GM19025 (cell line): ENCODE results near the gene BHLHA9.

Source experiments
- ATAC-seq: cut with Tn5 transposase; IDR thresholded peaks from one replicate; pipeline ENCODE4 v1.9.1; 2021; ENCODE audit warnings: mild to moderate bottlenecking, low read depth, moderate library complexity; ENCODE audit not compliant: unreplicated experiment

BHLHA9 gene

DNA sequence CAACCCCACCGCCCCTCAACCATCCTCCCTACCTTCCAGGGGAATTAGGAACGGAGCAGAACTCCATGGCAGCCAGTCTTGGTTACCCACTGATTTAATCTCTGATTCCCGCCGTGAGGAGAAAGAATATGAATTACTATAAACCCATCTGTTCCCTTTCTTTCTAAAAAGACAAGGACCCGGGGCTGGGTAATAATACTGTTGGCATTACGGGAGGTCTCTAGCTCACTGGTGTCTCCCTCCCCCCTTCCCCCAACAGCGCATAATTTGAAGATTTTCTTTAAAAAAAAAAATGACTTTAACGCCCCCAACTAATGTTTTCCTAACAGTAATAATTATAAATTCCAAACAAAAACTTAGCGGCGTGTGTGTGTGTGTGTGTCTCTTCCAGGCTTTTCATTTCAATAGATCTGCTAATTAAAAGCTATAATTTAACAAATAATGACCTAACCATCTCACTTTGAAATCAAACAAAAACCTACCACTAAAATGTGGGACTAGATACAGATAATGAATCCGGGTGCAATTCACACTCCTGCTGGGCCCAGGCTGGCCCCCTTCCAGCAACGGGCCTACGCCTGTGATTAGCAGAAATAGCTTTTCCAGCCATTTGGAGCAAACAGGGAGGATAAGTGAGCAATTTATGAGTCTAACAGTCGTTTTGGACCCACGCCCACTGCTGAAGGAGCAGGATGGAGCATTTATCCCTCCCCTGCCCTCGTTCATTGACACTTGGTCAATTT is 18.2 kb upstream of the BHLHA9 start:
- no peak for ATAC-seq

DNA sequence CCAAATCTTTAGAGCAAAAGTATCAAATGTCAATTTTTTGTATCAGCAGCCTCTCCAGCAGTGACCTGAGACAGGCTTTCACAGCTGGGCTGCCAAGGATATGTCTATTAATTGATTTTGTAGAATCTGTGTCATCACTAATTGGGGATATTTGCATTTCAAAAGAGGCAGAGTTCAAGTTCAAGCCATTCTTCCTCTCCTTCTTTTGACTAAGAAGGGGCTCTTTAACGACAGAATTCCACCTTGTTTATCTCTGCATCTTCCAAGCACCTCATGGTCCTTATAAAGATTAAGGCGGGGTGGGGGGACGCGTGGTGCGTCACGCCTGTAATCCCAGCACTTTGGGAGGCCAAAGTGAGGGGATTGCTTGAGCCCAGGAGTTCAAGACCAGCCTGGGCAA is 15.2 kb upstream of the BHLHA9 start:
- ATAC-seq, result no peak

DNA sequence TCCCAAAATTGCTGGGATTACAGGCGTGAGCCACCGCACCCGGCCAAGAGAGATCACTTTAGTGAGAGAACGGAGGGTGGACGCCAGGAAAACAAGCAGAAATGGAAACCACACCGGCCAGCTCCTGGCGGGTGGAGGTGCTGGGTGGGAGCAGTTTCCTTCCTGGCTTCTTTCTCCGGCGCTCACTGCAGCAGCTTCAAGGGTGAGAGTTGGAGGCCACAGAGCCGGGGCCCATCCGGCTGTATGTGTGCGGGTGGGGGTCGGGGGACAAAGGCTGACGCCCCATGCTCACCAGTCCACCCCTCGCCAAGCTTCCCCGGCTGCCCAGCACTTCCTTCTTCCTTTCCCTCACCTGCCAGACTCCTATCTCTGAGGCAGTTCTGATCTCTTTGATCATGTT is 13.5 kb upstream of the BHLHA9 start:
- no peak for ATAC-seq

DNA sequence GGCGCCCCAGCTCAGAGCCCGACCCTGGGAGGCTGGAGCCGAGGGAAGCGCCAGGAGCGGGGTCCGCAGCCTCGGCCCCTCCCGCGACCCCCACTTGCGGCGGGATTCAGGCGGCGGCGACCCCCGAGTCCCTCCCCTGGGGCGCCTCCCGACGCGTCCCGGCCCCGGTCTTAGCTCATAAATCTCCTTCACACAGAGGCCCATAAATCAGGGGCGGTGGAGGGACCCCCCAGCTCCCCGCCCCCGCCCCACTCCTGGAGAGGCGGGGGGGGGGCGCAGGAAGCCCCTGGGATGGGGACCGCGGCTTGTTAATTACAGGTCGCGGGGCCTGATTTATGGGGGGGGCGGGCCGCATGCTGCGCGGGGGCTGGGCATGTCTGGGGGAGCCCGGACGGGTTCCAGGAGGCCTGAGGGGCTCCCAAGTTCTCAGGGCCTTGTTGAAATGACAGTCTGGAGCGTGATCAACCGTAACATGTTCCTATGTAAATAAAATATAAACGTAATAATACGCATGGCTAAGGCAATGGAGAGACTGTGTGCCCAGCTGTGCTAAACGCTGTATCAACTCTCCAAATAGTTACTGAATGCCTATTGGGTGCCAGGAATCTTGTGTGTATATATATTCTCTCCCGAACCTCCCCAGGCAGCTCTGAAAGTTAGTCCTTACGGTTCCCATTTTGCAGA is 10.0 kb upstream of the BHLHA9 start:
- ATAC-seq, result no peak

DNA sequence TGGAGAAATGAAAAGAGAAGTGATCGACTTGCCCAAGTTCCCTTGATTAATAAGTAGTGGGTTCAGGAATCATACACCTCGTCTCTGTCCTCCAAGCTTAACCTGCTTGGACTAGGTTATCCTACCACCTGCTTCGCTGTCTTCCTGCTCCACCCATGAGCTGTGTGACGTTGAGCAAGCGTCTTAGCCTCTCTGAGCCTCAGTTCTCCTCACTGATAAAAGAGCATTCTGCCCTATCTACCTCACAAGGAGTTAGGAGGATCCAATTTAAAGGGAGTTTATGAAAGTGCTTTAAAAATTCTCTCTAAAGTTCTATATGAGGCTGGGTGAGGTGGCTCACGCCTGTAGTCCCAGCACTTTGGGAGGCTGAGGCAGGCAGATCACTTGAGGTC is 9.5 kb upstream of the BHLHA9 start:
- no peak for ATAC-seq

DNA sequence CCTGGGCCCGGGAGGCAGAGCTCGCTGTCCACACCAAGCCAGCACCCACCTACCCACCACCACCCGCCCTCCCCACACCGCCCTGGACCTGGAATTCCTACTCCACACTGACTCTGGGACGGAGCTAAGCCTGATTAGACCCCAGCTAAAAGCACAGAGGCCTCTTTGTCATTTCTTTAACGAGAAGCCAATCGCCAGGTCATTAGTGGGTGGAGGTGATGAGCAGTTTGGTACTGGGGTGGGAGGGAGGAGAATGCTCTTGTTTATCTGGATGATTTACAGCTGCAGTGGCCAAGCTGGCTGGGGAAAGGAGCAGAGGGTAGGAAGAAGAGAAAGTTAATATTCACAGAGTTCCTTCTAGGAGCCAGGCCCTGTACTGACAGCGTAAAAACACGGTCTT is 6.0 kb upstream of the BHLHA9 start:
- ATAC-seq, result no peak

DNA sequence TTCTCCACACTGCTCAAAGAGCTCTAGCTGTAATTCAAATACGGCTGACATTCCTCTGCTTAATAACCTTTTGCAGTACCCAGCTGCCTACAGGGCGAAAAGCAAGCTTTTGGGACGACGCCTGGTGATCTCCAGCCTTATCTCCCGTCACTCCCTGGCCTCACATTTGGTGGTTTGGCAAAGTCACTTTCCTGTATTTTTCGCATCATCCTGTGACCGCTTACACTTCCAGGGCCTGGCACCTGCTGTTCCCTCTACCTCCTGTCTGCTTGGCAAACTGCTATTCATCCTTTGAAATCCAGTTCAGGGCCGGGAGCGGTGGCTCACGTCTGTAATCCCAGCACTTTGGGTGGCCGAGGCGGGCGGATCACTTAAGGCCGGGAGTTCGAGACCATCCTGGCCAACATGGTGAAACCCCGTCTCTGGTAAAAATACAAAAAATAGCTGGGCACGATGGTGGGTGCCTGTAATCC is 2.7 kb upstream of the BHLHA9 start:
- ATAC-seq, result no peak

DNA sequence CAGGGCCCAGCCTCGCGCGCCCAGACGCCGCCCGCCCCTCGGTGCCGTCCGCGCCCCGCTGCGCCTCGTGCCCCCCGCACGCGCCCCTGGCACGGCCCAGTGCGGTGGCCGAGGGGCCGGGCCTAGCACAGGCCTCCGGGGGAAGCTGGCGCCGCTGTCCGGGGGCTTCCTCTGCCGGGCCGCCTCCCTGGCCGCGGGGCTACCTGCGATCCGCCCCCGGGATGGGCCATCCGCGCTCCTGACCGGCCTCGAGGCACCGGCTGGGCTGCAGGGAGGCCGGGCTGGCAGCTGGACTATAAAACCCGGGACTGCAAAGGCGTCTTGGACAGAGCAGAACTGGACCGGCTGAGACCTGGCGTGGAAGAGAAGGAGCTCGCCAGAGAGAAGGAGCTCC is 783 bp downstream of the BHLHA9 start:
- ATAC-seq, result no peak

DNA sequence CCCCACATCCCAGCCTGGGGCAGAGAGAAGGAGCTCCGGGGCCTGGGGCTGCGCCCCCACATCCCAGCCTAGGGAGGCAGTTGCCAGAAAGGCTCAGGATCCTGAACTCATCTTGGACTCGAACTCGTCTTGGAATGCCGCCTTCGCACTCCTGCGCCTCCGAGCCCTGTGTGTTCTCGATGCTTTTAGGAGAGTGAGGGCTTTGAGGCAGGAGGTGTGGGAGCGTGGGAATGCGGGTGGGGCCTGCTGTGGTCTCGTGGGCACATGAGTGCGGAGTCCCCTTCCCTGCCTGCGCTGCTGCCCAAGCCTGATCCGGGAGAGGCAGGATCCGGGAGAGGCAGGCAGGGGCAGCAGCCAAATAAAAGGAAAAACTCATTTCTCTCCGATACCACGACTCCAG is 1.2 kb downstream of the BHLHA9 start:
- ATAC-seq, result no peak

DNA sequence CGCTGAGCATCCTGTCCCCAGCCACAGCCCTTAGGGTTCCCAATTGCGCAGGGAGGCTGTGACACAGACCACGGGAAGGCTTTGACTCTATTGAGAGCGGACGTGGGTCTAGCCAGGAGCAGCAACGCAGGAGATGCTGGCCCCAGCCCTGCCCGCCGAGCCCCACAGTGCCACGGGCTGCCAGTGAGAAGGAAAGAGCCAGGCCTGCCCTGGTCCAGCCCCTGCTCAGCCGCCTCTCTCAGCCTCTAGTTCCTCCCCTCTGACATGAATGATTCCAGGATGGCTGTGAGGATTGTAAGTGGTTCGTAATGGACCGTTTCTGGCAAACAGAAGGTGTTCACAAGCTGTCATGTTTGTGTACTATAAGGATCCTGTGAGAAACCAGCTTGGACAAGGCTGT is 2.5 kb downstream of the BHLHA9 start:
- no peak for ATAC-seq

DNA sequence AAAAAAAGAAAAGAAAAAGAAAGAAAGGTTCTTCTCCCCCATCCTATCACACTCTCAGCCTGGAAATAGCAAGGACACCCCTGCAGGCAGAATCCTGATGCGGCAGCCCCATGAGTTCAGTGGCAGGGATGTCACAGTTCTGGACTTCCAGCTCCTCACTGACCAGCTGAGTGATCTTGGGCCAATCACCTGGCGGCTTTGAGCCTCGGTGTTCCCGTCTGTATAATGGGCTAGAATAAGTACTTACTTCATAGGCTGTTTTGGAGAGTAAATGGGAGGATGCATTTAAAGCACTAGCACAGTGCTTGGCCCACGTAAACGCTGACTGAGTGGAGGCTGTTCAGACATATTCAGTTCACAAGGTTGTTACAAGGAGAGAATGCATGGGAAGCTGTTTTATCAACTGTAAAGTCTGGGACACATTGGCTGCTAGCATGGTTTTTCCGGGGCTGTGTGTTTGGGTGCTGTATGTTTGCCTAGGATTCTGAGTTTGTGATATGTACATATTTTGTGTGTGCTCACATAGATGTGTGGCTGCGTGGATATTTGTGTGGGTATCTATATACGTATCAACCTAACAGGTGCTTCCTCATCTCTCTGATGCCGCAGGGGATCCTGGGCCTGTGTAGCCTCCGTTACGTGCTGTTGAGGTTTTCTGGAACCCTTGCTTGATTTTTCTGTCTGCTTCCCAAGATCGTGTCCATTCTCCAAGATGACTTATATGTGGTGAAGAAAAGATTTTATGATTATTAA is 3.4 kb downstream of the BHLHA9 start:
- no peak for ATAC-seq

DNA sequence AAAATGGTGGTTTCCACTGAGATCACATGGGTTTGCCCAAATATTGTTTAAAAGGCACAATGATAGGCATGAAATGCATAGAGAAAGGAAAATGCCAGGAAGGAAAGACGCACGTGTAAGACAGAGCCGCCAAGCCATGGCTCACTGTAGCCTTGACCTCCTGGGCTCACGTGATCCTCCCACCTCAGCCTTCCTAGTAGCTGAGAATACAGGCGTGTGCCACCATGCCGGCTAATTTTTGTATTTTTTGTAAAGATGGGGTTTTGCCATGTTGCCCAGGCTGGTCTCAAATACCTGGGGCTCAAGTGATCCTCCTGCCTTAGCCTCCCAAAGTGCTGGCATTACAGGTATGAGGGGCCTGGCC is 4.0 kb downstream of the BHLHA9 start:
- no peak for ATAC-seq

DNA sequence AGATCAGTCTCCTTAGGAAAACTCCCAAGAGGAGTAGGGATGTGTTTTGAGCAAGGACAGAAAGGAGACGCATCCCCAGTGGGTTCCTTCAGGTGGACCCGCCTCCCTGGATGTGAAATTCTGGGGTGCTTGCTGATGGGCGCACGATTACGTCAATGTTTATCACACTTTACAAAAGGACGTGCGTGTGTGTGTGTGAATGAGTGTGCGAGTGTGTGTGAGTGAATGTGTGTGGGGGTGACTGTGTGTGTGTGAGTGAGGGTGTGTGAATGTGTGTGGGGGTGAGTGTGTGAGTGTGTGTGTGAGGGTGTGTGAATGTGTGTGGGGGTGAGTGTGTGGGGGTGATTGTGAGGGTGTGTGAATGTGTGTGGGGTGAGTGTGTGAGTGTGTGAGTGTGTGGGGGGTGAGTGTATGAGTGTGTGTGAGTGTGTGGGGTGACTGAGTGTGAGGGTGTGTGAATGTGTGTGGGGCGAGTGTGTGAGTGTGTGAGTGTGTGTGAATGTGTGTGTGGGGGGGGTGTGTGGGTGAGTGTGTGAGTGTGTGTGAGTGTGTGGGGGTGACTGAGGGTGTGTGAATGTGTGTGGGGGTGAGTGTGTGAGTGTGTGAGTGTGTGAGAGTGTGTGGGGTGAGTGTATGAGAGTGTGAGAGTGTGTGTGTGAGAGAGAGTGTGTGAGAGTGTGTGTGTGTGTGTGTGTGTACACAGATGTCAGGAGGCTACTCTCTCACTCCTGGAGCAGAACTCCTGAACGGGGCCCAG is 5.1 kb downstream of the BHLHA9 start:
- no peak for ATAC-seq

DNA sequence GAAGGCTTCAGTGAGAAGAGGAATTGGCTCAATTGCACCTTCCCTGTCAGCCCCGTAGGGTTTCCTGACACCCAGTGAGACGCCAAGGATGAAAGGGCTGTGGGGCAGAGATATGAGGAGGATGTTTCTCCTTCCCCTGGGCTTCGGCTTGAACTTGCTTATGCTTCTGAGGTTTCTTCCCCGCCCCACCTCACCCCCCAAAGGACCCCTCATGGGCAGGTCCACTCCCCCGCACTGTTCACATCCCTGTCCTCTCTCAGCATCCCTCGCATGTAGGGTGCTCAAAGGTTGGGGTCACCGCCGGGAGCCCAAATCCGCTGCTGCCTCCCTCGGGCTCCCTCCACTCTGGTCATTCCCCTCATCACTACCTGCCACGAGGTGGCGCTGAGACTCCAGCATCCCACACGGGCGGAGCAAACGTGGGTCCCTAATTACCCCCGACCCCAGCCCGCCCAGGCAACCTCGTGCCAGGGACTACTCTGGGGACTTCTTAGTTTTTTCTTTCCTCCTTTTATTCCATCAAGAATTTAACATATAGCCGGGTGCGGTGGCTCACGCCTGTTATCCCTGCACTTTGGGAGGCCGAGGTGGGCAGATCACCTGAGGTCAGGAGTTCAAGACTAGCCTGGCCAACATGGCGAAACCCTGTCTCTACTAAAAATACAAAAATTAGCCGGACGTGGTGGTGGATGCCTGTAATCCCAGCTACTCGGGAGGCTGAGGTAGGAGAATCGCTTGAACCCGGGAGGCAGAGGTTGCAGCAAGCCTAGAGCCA is 5.9 kb downstream of the BHLHA9 start:
- ATAC-seq, result no peak

DNA sequence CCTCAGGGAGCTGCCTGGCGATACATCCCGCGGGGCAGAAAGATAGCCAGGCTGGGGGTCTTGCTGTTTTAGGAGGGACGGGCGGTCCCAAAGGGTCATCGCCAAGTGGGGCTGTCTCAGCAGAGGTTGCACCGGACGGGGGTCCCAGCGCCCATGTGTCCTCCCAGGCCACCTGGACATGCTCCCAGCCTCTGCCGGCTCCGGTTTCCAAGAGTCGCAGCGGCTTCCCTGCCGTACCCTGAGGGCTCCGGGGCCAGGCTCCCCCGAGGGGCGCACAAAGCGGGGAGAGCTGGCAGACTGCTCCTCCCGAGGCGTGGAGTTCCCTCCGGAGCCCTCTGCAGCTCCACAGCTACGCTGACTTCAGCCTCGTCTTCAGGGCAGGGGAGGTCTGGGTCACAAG is 10.4 kb downstream of the BHLHA9 start:
- ATAC-seq, result no peak

DNA sequence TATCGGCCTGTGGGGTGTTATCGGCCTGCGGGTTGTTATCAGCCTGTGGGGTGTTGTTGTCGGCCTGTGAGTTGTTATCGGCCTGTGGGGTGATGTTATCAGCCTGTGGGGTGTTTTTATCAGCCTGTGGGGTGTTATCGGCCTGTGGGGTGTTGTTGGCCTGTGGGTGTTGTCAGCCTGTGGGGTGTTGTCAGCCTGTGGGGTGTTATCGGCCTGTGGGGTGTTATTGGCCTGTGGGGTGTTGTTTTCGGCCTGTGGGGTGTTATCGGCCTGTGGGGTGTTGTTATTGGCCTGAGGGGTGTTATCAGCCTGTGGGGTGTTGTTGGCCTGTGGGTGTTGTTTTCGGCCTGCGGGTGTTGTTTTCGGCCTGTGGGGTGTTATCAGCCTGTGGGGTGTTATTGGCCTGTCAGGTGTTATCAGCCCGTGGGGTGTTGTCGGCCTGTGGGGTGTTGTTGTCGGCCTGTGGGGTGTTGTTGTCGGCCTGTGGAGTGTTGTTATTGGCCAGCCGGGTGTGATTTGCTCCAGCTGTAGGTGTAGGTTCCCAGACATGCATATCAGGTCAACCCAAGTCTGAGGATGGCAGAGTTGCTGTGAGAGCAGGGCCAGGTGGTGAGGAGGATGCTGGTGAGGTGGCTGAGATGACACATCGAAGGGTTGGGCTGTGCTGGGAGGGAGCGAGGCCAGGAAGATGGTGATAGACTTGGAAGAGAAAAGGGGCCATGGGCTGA is 16.3 kb downstream of the BHLHA9 start:
- ATAC-seq, result no peak

DNA sequence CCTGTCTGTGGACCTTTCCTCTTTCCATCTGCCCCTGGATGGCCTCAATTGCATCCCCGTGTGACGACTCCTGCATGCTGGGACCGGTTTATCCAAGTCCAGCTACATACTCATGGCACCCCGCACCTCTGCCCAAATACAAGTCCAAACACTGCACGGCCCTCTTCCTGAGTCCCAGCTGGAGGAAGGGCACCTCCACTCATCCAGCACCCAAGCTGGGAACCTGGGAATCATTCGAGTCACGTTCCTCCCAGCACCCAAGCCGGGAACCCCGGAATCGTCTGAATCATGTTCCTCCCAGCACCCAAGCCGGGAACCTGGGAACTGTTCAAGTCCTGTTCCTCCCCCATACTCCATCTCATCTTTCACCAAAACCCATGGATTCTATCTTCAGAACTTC is 19.5 kb downstream of the BHLHA9 start:
- ATAC-seq, result no peak

DNA sequence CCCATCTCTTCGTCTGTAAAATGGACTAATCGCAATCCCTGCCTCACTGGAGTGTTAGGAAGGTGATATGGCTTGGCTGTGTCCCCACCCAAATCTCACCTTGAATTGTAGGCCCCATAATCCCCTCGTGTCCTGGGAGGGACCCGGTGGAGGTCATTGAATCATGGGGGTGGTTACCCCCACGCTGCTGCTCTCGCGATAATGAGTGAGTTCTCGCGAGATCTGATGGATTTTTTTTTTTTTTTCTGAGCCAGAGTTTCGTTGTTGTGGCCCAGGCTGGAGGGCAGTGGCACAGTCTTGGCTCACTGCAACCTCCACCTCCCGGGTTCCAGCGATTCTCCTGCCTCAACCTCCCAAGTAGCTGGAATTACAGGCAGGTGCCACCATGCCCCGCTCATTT is 20.4 kb downstream of the BHLHA9 start:
- ATAC-seq, result no peak

DNA sequence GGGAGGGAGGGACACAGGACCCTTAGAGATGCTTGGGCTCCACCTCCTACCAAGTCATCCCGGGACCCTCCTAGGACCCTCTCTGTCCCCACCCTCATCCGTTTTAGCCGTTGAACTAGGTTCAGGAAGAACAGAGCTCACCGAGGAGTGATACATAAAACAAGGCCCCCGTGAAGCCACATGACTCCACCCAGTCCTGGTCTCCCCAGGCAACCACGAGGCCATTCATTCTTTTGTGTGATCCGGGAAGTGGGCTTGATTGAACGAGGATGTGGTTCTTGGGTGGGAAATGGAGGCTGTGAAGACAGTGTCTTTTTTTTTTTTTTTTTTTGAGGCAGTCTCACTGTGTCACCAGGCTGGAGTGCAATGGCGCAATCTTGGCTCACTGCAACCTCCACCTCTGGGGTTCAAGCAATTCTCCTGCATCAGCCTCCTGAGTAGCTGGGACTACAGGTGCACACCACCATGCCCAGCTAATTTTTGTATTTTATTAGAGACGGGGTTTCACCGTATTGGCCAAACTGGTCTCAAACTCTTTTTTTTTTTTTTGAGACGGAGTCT is 24.0 kb downstream of the BHLHA9 start:
- no peak for ATAC-seq
